Right renal cortex interstitium (tissue), 3 donors: ENCODE measurements around the gene SLC38A1. TPM values are rescaled to one million over a fixed set of nuclear protein-coding genes. Genes with fewer than 3 reads are reported as not detected.
"Not testable (repeated sequence)": the region's sequence is repeated elsewhere in the genome, so short reads cannot be mapped to it uniquely, and the experiment has no call there.

Source experiments
- DNase-seq, 3 donors: peaks; one replicate each; pipeline ENCODE4 v3.0.0-alpha.2; 2013; ENCODE audit warnings: low read depth in 3 of 3, low spot score in 2 of 3
- polyA plus RNA-seq, 3 donors: library from polyadenylated mRNA; unstranded; fragments of 120-200 nt; gene quantifications; one replicate each; pipeline ENCODE4 v1.2.1, GENCODE V29; 2013; ENCODE audit not compliant: insufficient read length in 3 of 3

SLC38A1 gene
- polyA plus RNA-seq, 3 donors, result 60.5 to 66.4 (median 62.0) TPM

DNA sequence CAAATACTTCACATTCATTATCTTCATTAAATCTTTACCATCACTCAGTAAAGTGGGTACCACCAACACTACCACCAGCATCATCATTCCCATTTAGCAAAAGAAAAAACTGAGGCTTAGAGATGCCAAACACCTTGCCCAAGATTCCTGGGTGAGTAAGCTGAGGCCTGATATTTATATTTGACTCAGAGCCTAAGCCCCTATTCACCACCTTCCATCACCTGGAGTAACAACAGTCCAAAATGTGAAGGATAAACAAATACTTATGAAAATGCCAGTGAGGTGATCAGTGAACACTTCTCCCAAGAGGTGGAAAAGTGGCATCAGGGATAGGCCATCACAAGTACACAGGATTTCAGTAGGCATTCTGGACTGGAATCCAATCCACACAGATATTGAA, 3.7 kb downstream of the SLC38A1 start:
- no peak for DNase-seq

- no peak for DNase-seq
Observed at GRCh38 chr12:46264057-46264456, 4.8 kb downstream of the SLC38A1 start.

GRCh38 chr12:46263140-46264016, 5.5 kb downstream of the SLC38A1 start:
- no peak for DNase-seq

DNA sequence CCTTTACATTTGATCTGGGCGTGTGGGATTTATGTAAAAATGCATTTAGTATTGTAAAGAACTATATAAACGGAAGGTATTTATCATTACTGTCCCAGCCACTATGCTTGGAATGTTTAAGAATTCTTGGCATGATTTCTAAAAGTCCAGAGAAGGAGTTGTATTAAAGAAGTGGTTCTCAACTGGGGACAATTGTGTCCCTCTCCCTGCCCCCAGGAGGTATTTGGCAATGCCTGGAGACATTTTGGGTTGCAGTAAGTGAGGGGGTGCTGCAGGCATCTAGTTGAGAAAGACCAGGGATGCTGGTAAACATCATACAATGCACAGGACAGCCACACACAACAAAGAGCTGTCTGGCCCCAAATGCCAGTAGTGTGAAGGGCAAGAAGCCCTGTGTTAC, 7.2 kb downstream of the SLC38A1 start:
- DNase-seq, result no peak

GRCh38 chr12:46260913-46261476, 7.8 kb downstream of the SLC38A1 start:
- no peak for DNase-seq

- no peak for DNase-seq
Observed at GRCh38 chr12:46260124-46260912, 8.5 kb downstream of the SLC38A1 start.

- DNase-seq, result no peak
Observed at GRCh38 chr12:46259713-46260112, 9.1 kb downstream of the SLC38A1 start.

GRCh38 chr12:46259071-46259470, 9.8 kb downstream of the SLC38A1 start:
- DNase-seq, result no peak

DNA sequence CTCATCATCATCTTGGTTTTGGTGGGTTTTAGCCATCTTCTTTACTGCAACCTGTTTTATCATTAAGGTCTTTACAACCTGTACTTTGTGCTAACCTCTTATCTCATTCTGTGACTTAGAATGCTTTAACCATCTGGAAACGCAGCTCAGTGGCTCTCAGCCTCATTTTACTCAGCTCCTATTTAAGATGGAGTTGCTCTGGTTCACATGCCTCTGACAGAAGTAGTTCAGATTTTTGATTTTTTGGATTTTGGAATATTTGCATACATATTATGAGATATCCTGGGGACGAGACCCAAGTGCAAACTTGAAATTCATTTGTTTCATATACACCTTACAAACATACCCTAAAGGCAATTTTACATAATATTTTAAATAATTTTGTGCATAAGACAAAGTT, 10.7 kb downstream of the SLC38A1 start:
- DNase-seq, result no peak

DNA sequence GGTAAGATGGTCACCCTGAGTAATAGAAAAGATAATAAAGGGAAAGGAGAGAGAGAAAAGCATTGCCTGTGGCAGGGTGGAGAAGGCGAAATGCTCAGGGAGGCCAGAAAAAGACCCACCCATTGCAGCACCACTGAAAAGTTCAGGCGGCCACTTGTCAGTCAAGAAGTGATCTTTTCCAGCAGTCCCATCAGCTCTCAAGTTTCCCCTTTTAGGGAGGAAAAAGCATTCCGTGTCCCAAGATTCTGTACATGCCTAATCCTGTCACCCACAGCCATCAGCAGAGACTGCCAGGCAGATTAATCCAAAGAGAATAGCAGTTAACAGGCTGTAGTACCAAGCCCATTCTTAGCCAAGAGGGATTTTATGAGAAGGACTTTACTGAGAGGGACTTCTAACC, 11.9 kb downstream of the SLC38A1 start:
- DNase-seq, result no peak

GRCh38 chr12:46253544-46254162, 15.2 kb downstream of the SLC38A1 start:
- DNase-seq, result no peak

DNA sequence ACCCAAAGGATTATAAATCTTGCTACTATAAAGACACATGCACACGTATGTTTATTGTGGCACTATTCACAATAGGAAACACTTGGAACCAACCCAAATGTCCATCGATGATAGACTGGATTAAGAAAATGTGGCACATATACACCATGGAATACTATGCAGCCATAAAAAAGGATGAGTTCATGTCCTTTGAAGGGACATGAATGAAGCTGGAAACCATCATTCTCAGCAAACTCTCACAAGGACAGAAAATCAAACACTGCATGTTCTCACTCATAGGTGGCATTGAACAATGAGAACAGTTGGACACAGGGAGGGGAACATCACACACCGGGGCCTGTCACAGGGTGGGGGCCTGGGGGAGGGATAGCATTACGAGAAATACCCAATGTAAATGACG, 16.8 kb downstream of the SLC38A1 start:
- DNase-seq, result not testable (repeated sequence)

- DNase-seq, result not testable (repeated sequence)
Observed at GRCh38 chr12:46249960-46250359, 18.9 kb downstream of the SLC38A1 start.

- no peak for DNase-seq
Observed at GRCh38 chr12:46246021-46246700, 22.7 kb downstream of the SLC38A1 start.

DNA sequence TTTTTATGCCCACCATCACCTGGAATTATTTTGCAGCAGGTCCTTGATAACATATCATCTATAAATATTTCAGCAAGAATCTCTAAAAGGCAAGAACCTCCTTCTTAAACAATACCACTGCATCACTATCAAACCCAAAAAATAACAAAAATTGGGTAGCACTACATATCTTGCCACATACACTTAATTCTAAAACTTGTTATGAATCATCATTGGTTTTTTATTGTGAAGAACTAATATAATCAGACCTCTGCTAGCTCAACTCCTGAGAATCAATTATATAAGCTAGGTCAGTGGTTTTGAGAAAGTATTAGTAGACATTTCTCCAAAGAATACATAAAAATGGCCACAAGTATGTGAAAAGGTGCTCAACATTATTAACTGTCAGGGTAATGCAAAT, 23.8 kb downstream of the SLC38A1 start:
- DNase-seq, result no peak

- no peak for DNase-seq
Observed at GRCh38 chr12:46244273-46244915, 24.4 kb downstream of the SLC38A1 start.

DNA sequence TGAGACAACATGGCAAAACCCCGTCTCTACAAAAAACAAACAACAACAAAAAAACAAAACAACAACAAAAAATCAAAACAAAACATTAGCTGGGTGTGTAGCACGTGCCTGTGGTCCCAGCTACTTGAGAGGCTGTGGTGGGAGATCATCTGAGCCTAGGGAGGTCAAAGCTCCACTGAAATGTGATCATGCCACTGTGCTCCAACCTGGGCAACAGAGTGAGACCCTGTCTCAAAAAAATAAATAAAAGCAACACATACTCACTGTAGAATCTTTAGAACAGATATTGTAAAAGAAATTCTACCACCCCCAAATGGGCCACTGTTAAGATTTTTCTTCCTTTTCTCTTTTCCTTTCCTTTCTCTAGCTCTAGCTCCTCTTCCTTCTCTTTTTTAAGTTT, 26.3 kb downstream of the SLC38A1 start:
- DNase-seq, result no peak

GRCh38 chr12:46240436-46240835, 28.4 kb downstream of the SLC38A1 start:
- no peak for DNase-seq

GRCh38 chr12:46238821-46239220, 30.0 kb downstream of the SLC38A1 start:
- no peak for DNase-seq
